Measurements from ENCODE around the gene PHKG2.
"Not testable (repeated sequence)": the region's sequence is repeated elsewhere in the genome, so short reads cannot be mapped to it uniquely, and the experiment has no call there.

PHKG2 gene, protein sequence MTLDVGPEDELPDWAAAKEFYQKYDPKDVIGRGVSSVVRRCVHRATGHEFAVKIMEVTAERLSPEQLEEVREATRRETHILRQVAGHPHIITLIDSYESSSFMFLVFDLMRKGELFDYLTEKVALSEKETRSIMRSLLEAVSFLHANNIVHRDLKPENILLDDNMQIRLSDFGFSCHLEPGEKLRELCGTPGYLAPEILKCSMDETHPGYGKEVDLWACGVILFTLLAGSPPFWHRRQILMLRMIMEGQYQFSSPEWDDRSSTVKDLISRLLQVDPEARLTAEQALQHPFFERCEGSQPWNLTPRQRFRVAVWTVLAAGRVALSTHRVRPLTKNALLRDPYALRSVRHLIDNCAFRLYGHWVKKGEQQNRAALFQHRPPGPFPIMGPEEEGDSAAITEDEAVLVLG

DNA sequence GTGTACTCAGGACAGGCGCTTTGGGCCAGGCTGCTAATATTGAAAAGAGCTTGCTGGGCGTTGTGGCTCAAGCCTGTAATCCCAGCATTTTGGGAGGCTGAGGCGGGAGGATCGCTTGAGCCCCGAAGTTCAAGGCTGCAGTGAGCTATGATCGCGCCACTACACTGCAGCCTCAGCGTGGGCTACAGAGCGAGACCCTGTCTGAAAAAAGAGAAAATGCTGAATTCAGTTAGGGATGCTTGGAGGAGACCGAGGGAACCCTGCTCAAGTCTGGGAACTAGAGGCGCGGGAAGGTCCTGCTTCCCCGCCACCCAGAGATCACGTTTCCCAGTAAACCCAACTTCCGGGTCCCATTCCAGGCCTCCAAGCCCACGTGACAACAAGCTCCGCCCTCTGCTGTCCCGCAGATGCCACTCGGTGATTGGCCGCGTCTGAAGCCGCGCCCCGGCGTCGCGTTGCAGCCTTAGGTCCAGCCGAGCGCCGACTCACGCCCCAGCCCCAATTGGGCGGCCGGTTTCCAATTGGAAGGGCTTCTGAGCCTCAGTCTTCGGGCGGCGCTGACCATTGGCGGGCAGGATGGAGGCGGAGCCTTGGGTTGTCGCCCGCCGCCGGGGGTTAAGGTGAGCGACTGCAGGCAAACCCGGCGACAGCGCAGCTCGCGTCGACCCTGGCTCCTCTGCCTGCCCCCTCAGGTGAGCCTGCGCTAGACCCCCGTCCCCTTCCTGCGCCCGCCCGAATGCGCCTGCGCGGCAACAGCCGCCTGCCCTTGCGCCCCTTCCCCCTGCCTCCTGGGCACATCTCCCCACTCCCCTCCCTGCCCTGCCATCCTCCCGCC, at the start of gene PHKG2:
PHKG2 (plus strand) TSS at position 627 of the 835 bp plus-strand sequence. CDS start 396 bp downstream, outside the sequence.
- DNase-seq (ENCODE audit: extremely low read depth, low read depth): peak; percentile 96
- H3K4me3 ChIP-seq (replicated peaks; ENCODE audit: low read depth, low read length): peak within 1 kb of the TSS; percentile 62
- TF ChIP-seq, protein P1, sequence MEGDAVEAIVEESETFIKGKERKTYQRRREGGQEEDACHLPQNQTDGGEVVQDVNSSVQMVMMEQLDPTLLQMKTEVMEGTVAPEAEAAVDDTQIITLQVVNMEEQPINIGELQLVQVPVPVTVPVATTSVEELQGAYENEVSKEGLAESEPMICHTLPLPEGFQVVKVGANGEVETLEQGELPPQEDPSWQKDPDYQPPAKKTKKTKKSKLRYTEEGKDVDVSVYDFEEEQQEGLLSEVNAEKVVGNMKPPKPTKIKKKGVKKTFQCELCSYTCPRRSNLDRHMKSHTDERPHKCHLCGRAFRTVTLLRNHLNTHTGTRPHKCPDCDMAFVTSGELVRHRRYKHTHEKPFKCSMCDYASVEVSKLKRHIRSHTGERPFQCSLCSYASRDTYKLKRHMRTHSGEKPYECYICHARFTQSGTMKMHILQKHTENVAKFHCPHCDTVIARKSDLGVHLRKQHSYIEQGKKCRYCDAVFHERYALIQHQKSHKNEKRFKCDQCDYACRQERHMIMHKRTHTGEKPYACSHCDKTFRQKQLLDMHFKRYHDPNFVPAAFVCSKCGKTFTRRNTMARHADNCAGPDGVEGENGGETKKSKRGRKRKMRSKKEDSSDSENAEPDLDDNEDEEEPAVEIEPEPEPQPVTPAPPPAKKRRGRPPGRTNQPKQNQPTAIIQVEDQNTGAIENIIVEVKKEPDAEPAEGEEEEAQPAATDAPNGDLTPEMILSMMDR (IDR thresholded peaks at IDR 0.05; ENCODE audit: low read depth, low read length, missing control alignments): no peak

DNA sequence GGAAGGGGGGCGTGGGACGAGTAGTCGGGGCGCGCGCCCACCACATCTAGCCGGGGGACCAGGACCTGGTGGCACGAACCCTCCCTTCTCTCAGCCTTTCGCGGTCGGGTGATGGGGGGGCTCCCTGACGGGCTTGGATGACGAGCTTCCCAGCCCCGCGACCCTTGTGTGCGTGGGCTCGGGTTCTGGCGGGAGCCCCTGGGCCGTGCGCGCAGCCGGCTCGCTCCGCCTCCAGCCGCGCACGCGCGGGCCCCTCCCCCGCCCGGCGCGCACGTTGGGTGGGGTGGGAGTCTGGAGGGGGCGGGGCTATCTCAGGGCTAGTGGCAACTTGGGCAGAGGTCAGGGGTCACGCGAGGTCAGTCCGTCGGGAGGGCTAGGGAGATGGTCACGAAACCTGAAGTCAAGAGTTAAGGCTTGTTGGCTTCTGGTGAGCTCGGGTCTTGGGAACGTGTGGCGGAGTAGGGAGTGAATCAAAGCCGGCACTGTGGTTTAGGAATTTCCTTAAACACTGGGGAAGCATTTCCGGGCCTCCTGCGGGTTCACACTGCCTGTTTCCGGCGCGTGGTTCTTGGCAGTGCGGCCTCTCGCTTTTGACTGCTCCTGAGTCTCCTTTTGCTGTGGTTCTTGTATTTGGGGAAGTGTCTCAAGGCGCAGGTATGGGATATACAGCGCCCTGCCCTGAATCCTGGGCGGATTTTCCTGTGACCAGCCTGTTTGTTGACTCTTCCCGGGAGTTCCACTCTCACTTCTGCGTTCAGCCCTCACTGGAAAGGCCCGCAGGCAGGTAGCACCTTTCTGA, 49.2 kb upstream of the PHKG2 start, which contains the start of gene SRCAP:
SRCAP (plus strand) TSS at position 356 of the 799 bp plus-strand sequence. CDS start 1,654 bp downstream, outside the sequence.
- peak; percentile 45 for DNase-seq (ENCODE audit: extremely low read depth, low read depth)
- H3K4me3 ChIP-seq (replicated peaks; ENCODE audit: low read depth, low read length): peak within 1 kb of the TSS; percentile 92
- TF ChIP-seq, protein P1 (IDR thresholded peaks at IDR 0.05; ENCODE audit: low read depth, low read length, missing control alignments): no peak

DNA sequence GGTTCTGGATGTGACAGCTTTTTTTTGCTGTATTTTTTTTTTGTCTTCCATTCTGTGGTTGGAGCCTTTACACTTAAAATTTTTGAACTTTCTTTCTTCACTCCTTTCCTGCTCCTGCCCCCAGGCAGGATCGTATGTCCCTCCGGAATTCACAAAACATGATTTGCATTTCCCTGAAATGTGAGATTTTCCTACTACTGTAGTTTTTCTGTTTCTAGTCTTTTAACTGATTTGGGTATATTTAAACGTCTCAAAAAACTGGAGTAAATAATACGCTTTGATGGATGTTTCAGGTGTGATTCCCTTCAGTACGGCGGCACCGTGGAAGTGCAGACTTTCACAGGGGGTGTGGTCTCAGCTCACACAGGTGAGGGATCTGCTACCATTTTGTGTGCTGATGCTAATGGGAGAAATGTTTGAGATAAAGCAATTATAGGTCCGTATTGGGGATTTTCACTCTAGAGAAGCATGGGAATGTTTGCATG, 48.6 kb upstream of the PHKG2 start:
- peak overlapping the region; percentile 92 for H3K4me3 ChIP-seq (replicated peaks; ENCODE audit: low read depth, low read length)
- TF ChIP-seq, protein P1 (IDR thresholded peaks at IDR 0.05; ENCODE audit: low read depth, low read length, missing control alignments): no peak
- no peak for DNase-seq (ENCODE audit: extremely low read depth, low read depth)

DNA sequence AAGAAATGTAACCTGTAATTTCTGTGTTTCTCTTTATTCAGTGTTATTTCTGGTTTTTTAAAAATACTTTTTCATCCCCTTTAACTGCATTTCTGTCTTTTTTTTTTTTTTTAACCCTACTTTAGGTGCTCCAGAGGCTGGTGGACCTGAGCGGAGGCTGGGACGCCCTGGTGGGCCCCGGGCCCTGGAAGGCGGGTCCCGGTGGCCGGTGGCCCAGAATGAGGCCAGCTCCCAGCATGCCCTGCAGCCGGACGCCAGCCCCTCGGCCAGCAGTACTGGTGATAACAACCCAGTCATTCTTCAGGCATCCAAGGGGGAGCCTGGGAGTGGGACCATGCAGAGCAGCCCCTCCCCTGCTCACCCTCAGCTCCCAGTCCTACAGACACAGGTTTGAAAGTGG, 47.7 kb upstream of the PHKG2 start:
- H3K4me3 ChIP-seq (replicated peaks; ENCODE audit: low read depth, low read length): peak overlapping the region; percentile 92
- TF ChIP-seq, protein P1 (IDR thresholded peaks at IDR 0.05; ENCODE audit: low read depth, low read length, missing control alignments): no peak
- DNase-seq (ENCODE audit: extremely low read depth, low read depth): no peak

DNA sequence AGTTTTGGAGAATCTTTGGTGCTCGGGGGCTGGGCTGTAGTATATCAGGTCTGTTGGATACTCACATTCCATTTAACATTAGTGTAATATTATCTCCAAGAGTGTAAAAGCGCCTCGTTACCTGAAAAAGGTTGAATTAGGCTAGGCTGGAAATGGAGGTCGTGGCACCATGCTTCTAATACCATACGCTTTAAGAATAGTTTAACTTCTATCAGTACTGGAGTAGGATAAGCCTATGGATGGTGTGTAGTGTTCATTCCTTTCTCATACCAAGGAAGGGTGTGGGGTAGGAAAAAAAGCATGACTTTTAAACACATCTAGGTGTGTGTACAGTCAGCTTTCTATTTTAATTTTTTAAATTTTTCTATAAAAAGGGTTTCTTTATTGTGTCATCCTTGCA, 47.3 kb upstream of the PHKG2 start:
- no peak for DNase-seq (ENCODE audit: extremely low read depth, low read depth)
- TF ChIP-seq, protein P1 (IDR thresholded peaks at IDR 0.05; ENCODE audit: low read depth, low read length, missing control alignments): no peak
- H3K4me3 ChIP-seq (replicated peaks; ENCODE audit: low read depth, low read length): no peak overlapping the region

DNA sequence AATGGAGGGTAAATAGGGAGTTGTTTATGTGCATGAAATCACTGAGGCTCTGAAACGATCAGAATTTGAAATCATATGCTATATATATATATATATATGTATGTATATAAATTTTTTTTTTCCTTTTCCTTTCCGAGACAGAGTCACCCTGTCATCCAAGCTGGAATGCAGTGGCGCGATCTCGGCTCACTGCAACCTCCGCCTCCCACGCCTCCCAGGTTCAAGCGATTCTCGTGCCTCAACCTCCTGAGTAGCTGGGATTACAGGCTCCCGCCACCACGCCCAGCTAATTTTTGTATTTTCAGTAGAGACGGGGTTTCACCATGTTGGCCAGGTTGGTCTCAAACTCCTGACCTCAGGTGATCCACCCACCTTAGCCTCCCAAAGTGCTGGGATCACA, 45.2 kb upstream of the PHKG2 start:
- not testable (repeated sequence) for DNase-seq (ENCODE audit: extremely low read depth, low read depth); H3K4me3 ChIP-seq (replicated peaks; ENCODE audit: low read depth, low read length)
